H9 (cell line): ENCODE results near the gene FBXO11. TPM values are rescaled to one million over a fixed set of nuclear protein-coding genes. Genes with fewer than 3 reads are reported as not detected.

Experiments
- DNase-seq: peaks from one replicate; pipeline ENCODE4 v3.0.0-alpha.2; 2017
- H2AFZ ChIP-seq: one replicate; pipeline ENCODE4 v1.6.1; 2013; ENCODE audit warnings: mild to moderate bottlenecking, low read length, control low read depth, moderate library complexity
- H2AK5ac ChIP-seq: 2 replicates; pipeline ENCODE4 v1.6.1; 2013; ENCODE audit warnings: low read length, control low read depth, mixed read lengths; ENCODE audit not compliant: insufficient read length
- H2BK120ac ChIP-seq: one replicate; pipeline ENCODE4 v1.6.1; 2013; ENCODE audit warnings: low read depth, mild to moderate bottlenecking, low read length, control low read depth, inconsistent platforms; ENCODE audit not compliant: poor library complexity, severe bottlenecking
- H2BK12ac ChIP-seq: 2 replicates; pipeline ENCODE4 v1.6.1; 2013; ENCODE audit warnings: low read length, control low read depth, mixed read lengths, low read depth; ENCODE audit not compliant: insufficient read length
- H2BK15ac ChIP-seq: 2 replicates; pipeline ENCODE4 v1.6.1; 2013; ENCODE audit warnings: low read depth, low read length, control low read depth
- H2BK20ac ChIP-seq: one replicate; pipeline ENCODE4 v1.6.1; 2013; ENCODE audit warnings: low read depth, mild to moderate bottlenecking, low read length, control low read depth, inconsistent platforms; ENCODE audit not compliant: poor library complexity, severe bottlenecking
- H2BK5ac ChIP-seq: 2 replicates; pipeline ENCODE4 v1.6.1; 2013; ENCODE audit warnings: low read length, control low read depth, mixed read lengths; ENCODE audit not compliant: insufficient read length
- H3K14ac ChIP-seq: 2 replicates; pipeline ENCODE4 v1.6.1; 2013; ENCODE audit warnings: low read length, control low read depth; ENCODE audit not compliant: insufficient read depth
- H3K18ac ChIP-seq: 2 replicates; pipeline ENCODE4 v1.6.1; 2013; ENCODE audit warnings: low read depth, mild to moderate bottlenecking, mixed read lengths, low read length, control low read depth; ENCODE audit not compliant: insufficient read length
- H3K23ac ChIP-seq: 2 replicates; pipeline ENCODE4 v1.6.1; 2013; ENCODE audit warnings: low read length, control low read depth, mixed read lengths, low read depth; ENCODE audit not compliant: insufficient read length
- H3K23me2 ChIP-seq: 2 replicates; pipeline ENCODE4 v1.6.1; 2013; ENCODE audit warnings: low read depth, mild to moderate bottlenecking, mixed read lengths, low read length, control low read depth; ENCODE audit not compliant: insufficient read length, poor library complexity, severe bottlenecking
- H3K27ac ChIP-seq: 2 replicates; pipeline ENCODE4 v1.5.1; 2013; ENCODE audit warnings: low read length, control low read depth, mixed read lengths, low read depth; ENCODE audit not compliant: insufficient read length
- H3K27me3 ChIP-seq: 2 replicates; pipeline ENCODE4 v1.6.1; 2013; ENCODE audit warnings: low read length, control low read depth, inconsistent platforms; ENCODE audit not compliant: insufficient read depth
- H3K4ac ChIP-seq: 2 replicates; pipeline ENCODE4 v1.6.1; 2013; ENCODE audit warnings: low read depth, mild to moderate bottlenecking, control low read depth, inconsistent platforms, low read length, moderate library complexity
- H3K4me1 ChIP-seq: 2 replicates; pipeline ENCODE4 v1.6.1; 2013; ENCODE audit warnings: low read length, control low read depth, inconsistent platforms; ENCODE audit not compliant: insufficient read depth
- H3K4me2 ChIP-seq: 2 replicates; pipeline ENCODE4 v1.6.1; 2013; ENCODE audit warnings: low read length, control low read depth, mixed read lengths; ENCODE audit not compliant: insufficient read length, insufficient read depth
- H3K56ac ChIP-seq: 2 replicates; pipeline ENCODE4 v1.6.1; 2013; ENCODE audit warnings: low read depth, mild to moderate bottlenecking, mixed read lengths, low read length, control low read depth; ENCODE audit not compliant: insufficient read length
- H3K79me1 ChIP-seq: 2 replicates; pipeline ENCODE4 v1.6.1; 2013; ENCODE audit warnings: low read depth, mild to moderate bottlenecking, moderate library complexity, low read length, control low read depth, inconsistent platforms; ENCODE audit not compliant: insufficient read depth, poor library complexity, severe bottlenecking
- H3K79me2 ChIP-seq: 2 replicates; pipeline ENCODE4 v1.6.1; 2013; ENCODE audit warnings: low read length, control low read depth, inconsistent platforms; ENCODE audit not compliant: insufficient read depth
- H3K9ac ChIP-seq: 2 replicates; pipeline ENCODE4 v1.6.1; 2013; ENCODE audit warnings: low read length, control low read depth, mixed read lengths; ENCODE audit not compliant: insufficient read length; ENCODE audit errors: extremely low read depth
- H3K9me3 ChIP-seq: one replicate; pipeline ENCODE4 v1.6.1; 2013; ENCODE audit warnings: low read depth, low read length, inconsistent platforms; ENCODE audit not compliant: control insufficient read depth
- H3T11ph ChIP-seq: one replicate; pipeline ENCODE4 v1.6.1; 2013; ENCODE audit warnings: mild to moderate bottlenecking, low read length, control low read depth, inconsistent platforms
- H4K20me1 ChIP-seq: one replicate; pipeline ENCODE4 v1.6.1; 2013; ENCODE audit not compliant: control insufficient read depth, insufficient read length, insufficient read depth
- H4K5ac ChIP-seq: 2 replicates; pipeline ENCODE4 v1.6.1; 2013; ENCODE audit warnings: low read depth, mild to moderate bottlenecking, mixed read lengths, low read length, control low read depth; ENCODE audit not compliant: insufficient read length
- H4K8ac ChIP-seq: replicated peaks from 2 replicates; pipeline ENCODE4 v1.6.1; 2013; ENCODE audit warnings: low read length, control low read depth, mixed read lengths, low read depth; ENCODE audit not compliant: insufficient read length
- H4K91ac ChIP-seq: 2 replicates; pipeline ENCODE4 v1.6.1; 2013; ENCODE audit warnings: low read depth, mild to moderate bottlenecking, moderate library complexity, mixed read lengths, low read length, control low read depth; ENCODE audit not compliant: insufficient read length
- H3K27ac Mint-ChIP-seq, 3 experiments: 2 replicates in 2 of 3; 3 replicates in 1 of 3; pipeline ENCODE4 v1.8.0; 2020 to 2021; ENCODE audit warnings: mixed read lengths in 3 of 3, mild to moderate bottlenecking in 1 of 3, moderate library complexity in 1 of 3
- H3K27me3 Mint-ChIP-seq: 2 replicates; pipeline ENCODE4 v1.8.0; 2021; ENCODE audit warnings: low read depth, mild to moderate bottlenecking, moderate library complexity, mixed read lengths
- H3K36me3 Mint-ChIP-seq, 3 experiments: 2 replicates in 2 of 3; 3 replicates in 1 of 3; pipeline ENCODE4 v1.8.0; 2020 to 2021; ENCODE audit warnings: low read depth in 3 of 3, mixed read lengths in 3 of 3; ENCODE audit not compliant: insufficient read depth in 1 of 3
- H3K4me1 Mint-ChIP-seq, 2 experiments: 2 replicates each; pipeline ENCODE4 v1.8.0; 2020; ENCODE audit warnings: mixed read lengths in 2 of 2
- H3K4me3 Mint-ChIP-seq, 2 experiments: 2 replicates in 1 of 2; 3 replicates in 1 of 2; pipeline ENCODE4 v1.8.0; 2020 to 2021; ENCODE audit warnings: mild to moderate bottlenecking in 2 of 2, mixed read lengths in 2 of 2, moderate library complexity in 1 of 2
- H3K9me3 Mint-ChIP-seq, 2 experiments: 2 replicates in 1 of 2; 3 replicates in 1 of 2; pipeline ENCODE4 v1.8.0; 2020; ENCODE audit warnings: mild to moderate bottlenecking in 2 of 2, mixed read lengths in 2 of 2, moderate library complexity in 1 of 2
- CTCF ChIP-seq: fragments of 200-600 bp; sonication (generic); conservative IDR thresholded peaks from 3 replicates; pipeline ENCODE4 v1.8.0; 2021; ENCODE audit warnings: antibody characterized with exemption, mild to moderate bottlenecking
- WGBS: extraction: QIAGEN DNeasy Blood & Tissue Kit; methylation state at CpG from one replicate; pipeline ENCODE4 v1.1.7; 2013; ENCODE audit warnings: missing lambda C conversion rate, low lambda C conversion rate, mixed read lengths; ENCODE audit not compliant: insufficient read length; ENCODE audit errors: extremely low coverage; 5-methylcytosine and 5-hydroxymethylcytosine counted together
- total RNA-seq: library from RNA; stranded (reverse); gene quantifications from 2 replicates; pipeline ENCODE4 v1.2.1, GENCODE V29; 2021

FBXO11 gene
- total RNA-seq, 1 experiment from 2014 or later: 68.8 TPM

GRCh38 chr2:47905386-47906156 is 727 bp downstream of the FBXO11 start:
- Histone ChIP-seq H2BK120ac (peak overlapping the region; percentile 14), H2BK20ac (no peak overlapping the region), H4K8ac (no peak overlapping the region), H2BK15ac (no peak overlapping the region), H3K4me1 (no peaks in the 10 kb centered on the region), H3K27me3 (no peaks in the 10 kb centered on the region), H3K79me2 (peaks cover 26% of the 10 kb centered on the region; the same call in 1 of the 2 replicates), H3K9ac (peak overlapping the region; percentile 95), H2AFZ (no peak overlapping the region), H3K23ac (no peak overlapping the region), H4K20me1 (no peaks in the 10 kb centered on the region), H3K56ac (no peak overlapping the region), H3K14ac (peak overlapping the region; percentile 97), H3K18ac (peak overlapping the region; percentile 92), H2BK5ac (no peak overlapping the region), H3K9me3 (no peaks in the 10 kb centered on the region), H2BK12ac (no peak overlapping the region), H3K79me1 (no peaks in the 10 kb centered on the region), H3K23me2 (peaks cover 17% of the 10 kb centered on the region), H3K27ac (peak overlapping the region; percentile 99), H3K4me2 (peak overlapping the region; percentile 94), H4K91ac (no peak overlapping the region), H3K4ac (no peak overlapping the region; the same call in 1 of the 2 replicates), H2AK5ac (no peak overlapping the region), H4K5ac (no peak overlapping the region), H3T11ph (no peak overlapping the region)
- DNase-seq: peak; percentile 34
- H3K4me1 Mint-ChIP-seq: peaks cover 23% of the 10 kb centered on the region in 2 experiments
- H3K36me3 Mint-ChIP-seq: peaks cover 0 to 2% (median 0%) of the 10 kb centered on the region in 3 experiments; a peak in 2 of 7 replicates
- peak overlapping the region in 2 of 3 experiments; percentile 63 to 86; a peak in 3 of 7 replicates for H3K27ac Mint-ChIP-seq
- H3K9me3 Mint-ChIP-seq: peaks cover 0 to 2% of the 10 kb centered on the region in 2 experiments; a peak in 2 of 5 replicates
- no peaks in the 10 kb centered on the region for H3K27me3 Mint-ChIP-seq
- peak overlapping the region; percentile 79 to 89 for H3K4me3 Mint-ChIP-seq
- TF ChIP-seq CTCF: no peak; the same call in 2 of the 3 replicates
- WGBS: no CpG with 5 or more reads among the region's 105 CpGs
